Activated B cell treated with CpG ODN at 0.5 μM for 24 hours (primary cell): ENCODE data around the gene ZNF419. TPM values are rescaled to one million over a fixed set of nuclear protein-coding genes. Genes with fewer than 3 reads are reported as not detected.

ENCODE experiments used
- ATAC-seq: fragments of 200-7000 bp; cut with Tn5 transposase; one replicate; pipeline ENCODE4 v1.10.0; 2021; ENCODE audit warnings: low read depth, mild to moderate bottlenecking, moderate library complexity
- CTCF ChIA-PET: fragments of 350-600 bp; sonication (Branson Sonifier 250); formaldehyde crosslinking; loops from one replicate; lab custom pipeline; 2021; ENCODE audit warnings: antibody characterized with exemption; lab: Charles Lee
- POLR2A ChIA-PET: fragments of 350-600 bp; sonication (Branson Sonifier 250); formaldehyde crosslinking; loops from one replicate; lab custom pipeline; 2021; ENCODE audit warnings: antibody characterized with exemption; lab: Charles Lee
- DNase-seq: peaks from one replicate; pipeline ENCODE4 v3.0.0; 2022
- H3K27ac Mint-ChIP-seq: one replicate; pipeline ENCODE4 v1.8.0; 2020; ENCODE audit warnings: mixed read lengths
- H3K27me3 Mint-ChIP-seq: one replicate; pipeline ENCODE4 v1.8.0; 2021; ENCODE audit warnings: mixed read lengths
- H3K36me3 Mint-ChIP-seq: one replicate; pipeline ENCODE4 v1.8.0; 2021; ENCODE audit warnings: low read depth, mixed read lengths
- H3K4me1 Mint-ChIP-seq: one replicate; pipeline ENCODE4 v1.8.0; 2021; ENCODE audit warnings: mixed read lengths
- H3K4me3 Mint-ChIP-seq: one replicate; pipeline ENCODE4 v1.8.0; 2020; ENCODE audit warnings: mild to moderate bottlenecking, mixed read lengths
- H3K9me3 Mint-ChIP-seq: one replicate; pipeline ENCODE4 v1.8.0; 2020; ENCODE audit warnings: mixed read lengths
- CTCF ChIP-seq: fragments of 200-600 bp; IDR thresholded peaks from one replicate; pipeline ENCODE4 v1.8.0; 2022; ENCODE audit warnings: antibody characterized with exemption, mild to moderate bottlenecking
- intact Hi-C: fragments of 100-400 bp; cut with micrococcal nuclease; formaldehyde crosslinking; loops from one replicate; pipeline ENCODE4 v1.15.1; 2024
- total RNA-seq: library from RNA; stranded (reverse); gene quantifications from 2 replicates; pipeline ENCODE4 v1.2.3, GENCODE V29; 2022

The ZNF419 gene
- total RNA-seq, 1 donor from 2014 or later = 17.2 TPM

GRCh38 chr19:57527136-57527881, 39.8 kb downstream of the ZNF419 start, which contains the start of gene ZNF549:
Gene ZNF549 (plus strand): TSS chr19:57527356. CDS start chr19:57527574, 218 bp downstream.
- CTCF ChIA-PET = no interaction called here
- intact Hi-C loops = loop anchor here (1.0 to 2.0 kb wide), 10 partner anchors 29 to 200 kb away; partner anchors contain the start of genes TRAPPC2B, ZNF416, ZNF419 and ZNF547
- Mint-ChIP-seq H3K27ac (peak within 1 kb of the TSS; percentile 88), H3K27me3 (no peaks in the 10 kb centered on the region), H3K36me3 (peaks cover 32% of the 10 kb centered on the region), H3K4me3 (peak within 1 kb of the TSS; percentile 96), H3K9me3 (peaks cover 11% of the 10 kb centered on the region), H3K4me1 (peaks cover 24% of the 10 kb centered on the region)
- ATAC-seq = peak; percentile 99
- no peak for TF ChIP-seq CTCF
- DNase-seq = peak; percentile 78
- POLR2A ChIA-PET = interaction anchor here (0.6 to 1.3 kb wide), 3 partner anchors 87 to 145 kb away, joined by 3 to 5 read pairs (median 4); partner anchors contain the start of genes ZNF134 and ZNF211

- ChIA-PET CTCF (no interaction called here), POLR2A (no interaction called here)
- Mint-ChIP-seq H3K27me3 (no peaks in the 10 kb centered on the region), H3K4me3 (no peak overlapping the region), H3K9me3 (peaks cover 68% of the 10 kb centered on the region), H3K27ac (no peak overlapping the region), H3K4me1 (no peaks in the 10 kb centered on the region), H3K36me3 (peaks cover 95% of the 10 kb centered on the region)
- DNase-seq = no peak
- TF ChIP-seq CTCF = no peak
- ATAC-seq = no peak
- intact Hi-C loops = no loop called here
These were observed 50.5 kb downstream of the ZNF419 start for GRCh38 chr19:57537953-57538547.

Other genes with a start within 250 kb of the ZNF419 start
- gene ZNF805, start 247.1 kb upstream of the ZNF419 start, total RNA-seq = 20.3 and 25.9 TPM in 2 replicates
- 132 and 161 TPM in 2 replicates for gene ZNF460, start 207.3 kb upstream of the ZNF419 start, total RNA-seq
- 14.0 and 16.1 TPM in 2 replicates for gene ZNF543, start 167.3 kb upstream of the ZNF419 start, total RNA-seq
- 12.4 and 13.5 TPM in 2 replicates for gene ZNF304, start 136.5 kb upstream of the ZNF419 start, total RNA-seq
- 9.7 and 10.2 TPM in 2 replicates for gene TRAPPC2B, start 124.2 kb upstream of the ZNF419 start, total RNA-seq
- 6.0 and 6.3 TPM in 2 replicates for gene ZNF547, start 124.2 kb upstream of the ZNF419 start, total RNA-seq
- gene ZNF548, start 97.9 kb upstream of the ZNF419 start, total RNA-seq = 38.7 and 39.7 TPM in 2 replicates
- gene ZNF17, start 76.6 kb upstream of the ZNF419 start, total RNA-seq = 16.1 and 18.6 TPM in 2 replicates
- 16.4 and 18.2 TPM in 2 replicates for gene ZNF749, start 52.4 kb upstream of the ZNF419 start, total RNA-seq
- 0.78 and 1.1 TPM in 2 replicates for gene VN1R1, start 30.6 kb upstream of the ZNF419 start, total RNA-seq
- gene ZNF772, start 10.2 kb upstream of the ZNF419 start, total RNA-seq = 13.8 and 17.9 TPM in 2 replicates
- 20.2 and 21.3 TPM in 2 replicates for gene ZNF773, start 12.2 kb downstream of the ZNF419 start, total RNA-seq
- gene ZNF549, start 39.6 kb downstream of the ZNF419 start, total RNA-seq = 14.0 and 16.9 TPM in 2 replicates
- 16.8 and 18.7 TPM in 2 replicates for gene ZNF550, start 72.1 kb downstream of the ZNF419 start, total RNA-seq
- gene ZNF416, start 91.2 kb downstream of the ZNF419 start, total RNA-seq = 12.6 and 13.8 TPM in 2 replicates
- 16.2 and 18.1 TPM in 2 replicates for gene ZIK1, start 96.4 kb downstream of the ZNF419 start, total RNA-seq
- gene ZNF530, start 112.1 kb downstream of the ZNF419 start, total RNA-seq = 7.0 and 7.9 TPM in 2 replicates
- 32.3 and 38.4 TPM in 2 replicates for gene ZNF134, start 126.5 kb downstream of the ZNF419 start, total RNA-seq
- 22.0 and 26.0 TPM in 2 replicates for gene ZNF211, start 145.4 kb downstream of the ZNF419 start, total RNA-seq
- gene ZSCAN4, start 181.2 kb downstream of the ZNF419 start, total RNA-seq = not detected in 2 replicates
- gene ZNF551, start 194.2 kb downstream of the ZNF419 start, total RNA-seq = 20.0 and 28.6 TPM in 2 replicates
- 23.2 and 27.9 TPM in 2 replicates for gene ZNF154, start 221.5 kb downstream of the ZNF419 start, total RNA-seq
- 25.2 and 27.0 TPM in 2 replicates for gene ZNF671, start 239.9 kb downstream of the ZNF419 start, total RNA-seq